GM18499 (cell line): Measurements from ENCODE around the gene KCNN2.

ENCODE experiments used
- ATAC-seq: cut with Tn5 transposase; IDR thresholded peaks from one replicate; pipeline ENCODE4 v1.9.1; 2021; ENCODE audit warnings: moderate number of reproducible peaks; ENCODE audit not compliant: insufficient read depth, unreplicated experiment

The KCNN2 gene

DNA sequence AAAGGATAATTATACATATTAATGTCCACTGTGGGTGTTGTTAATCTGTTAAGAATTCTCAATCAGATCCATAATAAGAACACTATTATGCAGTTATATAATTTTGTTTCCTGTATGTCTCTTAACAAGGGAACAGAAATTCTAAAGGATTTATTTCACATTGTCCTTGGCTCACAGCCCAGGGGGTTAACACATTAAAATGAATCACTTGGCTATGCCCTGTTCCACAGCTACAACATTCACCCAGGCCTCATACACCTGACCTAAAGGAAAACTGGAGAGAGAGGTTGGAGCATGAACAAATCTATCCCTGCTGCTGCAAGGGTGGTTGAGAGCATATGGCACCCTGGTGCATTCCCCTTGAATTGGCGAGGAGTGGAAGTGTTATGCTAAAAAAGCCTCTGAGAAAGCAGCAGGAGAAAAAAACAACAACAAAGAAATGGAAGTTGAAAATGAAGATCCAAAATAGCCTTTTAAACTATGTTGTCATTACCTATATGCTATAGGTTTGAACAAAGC lies 116.0 kb downstream of the KCNN2 start:
- no peak for ATAC-seq

DNA sequence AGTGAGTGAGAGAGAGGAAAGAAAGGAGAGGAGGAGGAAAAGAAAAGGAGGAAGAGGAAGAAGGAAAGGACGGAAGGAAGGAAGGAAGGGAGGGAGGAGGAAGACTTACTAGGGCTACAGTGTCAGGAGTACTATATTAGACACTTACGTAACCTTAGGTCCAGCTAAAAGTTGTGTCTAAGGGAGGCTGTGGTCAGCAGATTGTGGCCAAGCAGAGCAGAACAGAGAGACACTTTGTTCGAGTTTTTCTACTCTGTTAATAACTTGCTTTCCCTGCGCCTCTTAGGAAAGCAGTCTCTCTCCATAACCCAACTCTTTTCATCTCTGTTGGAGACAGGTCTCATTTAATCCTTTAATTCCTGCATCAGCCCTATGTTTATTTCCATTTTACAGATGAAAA lies 138.9 kb downstream of the KCNN2 start:
- ATAC-seq = no peak

DNA sequence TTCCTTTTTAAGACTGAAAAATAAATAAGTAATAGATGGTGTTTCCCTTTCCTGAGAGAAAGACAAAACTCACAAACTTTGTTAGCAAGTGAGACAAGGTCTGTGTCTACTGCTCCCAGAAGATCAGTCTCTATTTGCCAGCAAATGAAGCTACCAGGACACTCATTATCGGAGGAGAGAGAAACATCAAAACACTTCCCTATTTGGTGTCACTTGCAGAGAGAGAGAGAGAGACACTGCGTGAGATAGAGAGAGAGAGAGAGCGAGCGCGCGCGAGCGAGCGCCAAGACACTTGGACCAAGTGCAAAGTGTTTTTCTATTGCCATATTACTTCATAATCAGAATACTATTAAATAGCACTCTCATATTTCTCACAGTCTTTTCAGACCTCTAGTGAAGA lies 142.7 kb downstream of the KCNN2 start:
- ATAC-seq = no peak

DNA sequence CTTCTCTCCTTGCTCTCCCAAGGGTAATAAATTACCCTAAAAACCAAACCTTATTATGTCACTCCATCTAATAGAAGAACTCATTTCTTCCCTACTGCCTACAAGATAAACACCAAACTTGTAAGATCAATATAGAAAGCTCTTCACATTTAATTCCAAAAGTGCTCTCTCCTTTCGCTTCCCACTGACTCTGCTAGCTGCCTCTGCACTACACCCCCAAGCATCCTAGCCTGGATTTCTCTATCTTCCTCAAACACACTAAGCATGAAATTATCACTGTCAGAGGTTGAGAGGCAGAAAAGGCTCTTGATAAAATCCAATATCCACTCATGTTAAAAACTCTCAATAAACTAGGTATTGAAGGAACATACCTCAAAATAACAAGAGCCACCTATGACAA lies 162.4 kb downstream of the KCNN2 start:
- ATAC-seq = no peak

DNA sequence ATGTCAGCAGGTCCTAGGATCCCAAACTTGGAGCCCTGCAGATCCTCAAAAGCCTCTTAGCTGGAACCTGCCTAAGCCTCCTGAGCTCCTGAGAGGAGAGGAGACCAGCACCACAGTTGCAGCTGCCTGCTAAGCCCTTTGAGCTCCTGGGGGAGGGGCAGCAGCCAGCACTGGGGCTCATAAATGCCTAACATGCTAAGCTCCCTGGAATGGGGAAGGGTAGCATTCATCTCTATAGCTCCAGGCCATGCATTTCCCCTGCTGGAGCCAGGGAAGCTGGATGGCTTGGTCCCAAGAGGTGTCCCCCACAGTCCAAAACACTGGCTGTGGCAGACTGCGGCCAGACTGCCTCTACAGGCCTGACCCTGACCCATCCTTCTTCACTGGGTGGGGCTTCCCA lies 182.7 kb downstream of the KCNN2 start:
- no peak for ATAC-seq
